Naive thymus-derived CD8-positive, alpha-beta T cell (primary cell): ENCODE results near the gene DNAJC7. TPM values are rescaled to one million over a fixed set of nuclear protein-coding genes. Genes with fewer than 3 reads are reported as not detected.

ENCODE experiments used
- ATAC-seq, 2 donors: fragments of 150-1000 bp; cut with Tn5 transposase in 1 of 2; sonication (Bioruptor Pico), chemical (Tn5 transposase) in 1 of 2; 1 replicate in 1 of 2; 2 replicates in 1 of 2; pipeline ENCODE4 v1.10.0; 2021; ENCODE audit warnings: mild to moderate bottlenecking in 2 of 2, moderate library complexity in 2 of 2
- POLR2A ChIA-PET: fragments of 350-600 bp; sonication (Branson Sonifier 250); formaldehyde crosslinking; loops from one replicate; lab custom pipeline; 2021; ENCODE audit warnings: antibody characterized with exemption; lab: Charles Lee
- DNase-seq, 10 donors: peaks; one replicate each; pipeline versions ENCODE4 v3.0.0 to v3.0.0-alpha.2; 2020 to 2022
- H3K27ac Mint-ChIP-seq, 10 donors: one replicate each; pipeline ENCODE4 v1.8.0; 2020 to 2022; ENCODE audit warnings: mild to moderate bottlenecking in 10 of 10, mixed read lengths in 10 of 10, moderate library complexity in 4 of 10, inconsistent platforms in 1 of 10
- H3K27me3 Mint-ChIP-seq, 5 donors: one replicate each; pipeline ENCODE4 v1.8.0; 2021 to 2022; ENCODE audit warnings: mixed read lengths in 5 of 5
- H3K36me3 Mint-ChIP-seq, 3 donors: one replicate each; pipeline ENCODE4 v1.8.0; 2020 to 2022; ENCODE audit warnings: mixed read lengths in 3 of 3, mild to moderate bottlenecking in 2 of 3, inconsistent platforms in 1 of 3
- H3K4me1 Mint-ChIP-seq, 4 donors: one replicate each; pipeline ENCODE4 v1.8.0; 2021 to 2022; ENCODE audit warnings: mixed read lengths in 4 of 4
- H3K4me3 Mint-ChIP-seq, 10 donors: one replicate each; pipeline ENCODE4 v1.8.0; 2020 to 2022; ENCODE audit warnings: mild to moderate bottlenecking in 10 of 10, mixed read lengths in 10 of 10, moderate library complexity in 6 of 10, inconsistent platforms in 1 of 10
- H3K9me3 Mint-ChIP-seq, 9 donors: one replicate each; pipeline ENCODE4 v1.8.0; 2020 to 2022; ENCODE audit warnings: mixed read lengths in 9 of 9, mild to moderate bottlenecking in 3 of 9, inconsistent platforms in 1 of 9, moderate library complexity in 1 of 9
- polyA plus RNA-seq, 3 donors: library from polyadenylated mRNA; unstranded; fragments of 300-500 nt; fragmentation: Illumina TruSeq; gene quantifications; one replicate each; pipeline ENCODE4 v1.2.3, GENCODE V29; 2021
- total RNA-seq, 8 experiments: library from RNA in 2 of 8; stranded (reverse) in 2 of 8; gene quantifications; one replicate each; pipeline ENCODE4 v1.2.3 and lab custom pipeline; 2021 to 2026

Gene DNAJC7
- total and polyA plus RNA-seq, 5 experiments from 2014 or later: 63.6 to 129 (median 70.1) TPM

GRCh38 chr17:41984454-41984853, 32.8 kb downstream of the DNAJC7 start:
- Mint-ChIP-seq H3K27me3 (no peaks in the 10 kb centered on the region), H3K27ac (no peak overlapping the region), H3K4me1 (no peaks in the 10 kb centered on the region), H3K36me3 (peaks cover 4 to 97% (median 27%) of the 10 kb centered on the region in 3 donors), H3K4me3 (no peak overlapping the region), H3K9me3 (no peaks in the 10 kb centered on the region)
- POLR2A ChIA-PET: no interaction called here
- ATAC-seq (no peak), DNase-seq (no peak)

GRCh38 chr17:41982026-41982760, 35.0 kb downstream of the DNAJC7 start:
- Mint-ChIP-seq H3K36me3 (peaks cover 4 to 93% (median 20%) of the 10 kb centered on the region in 3 donors), H3K9me3 (no peaks in the 10 kb centered on the region), H3K4me1 (no peaks in the 10 kb centered on the region), H3K27ac (peak overlapping the region in 5 of 10 donors; percentile 34 to 80 (median 66)), H3K4me3 (no peak overlapping the region), H3K27me3 (no peaks in the 10 kb centered on the region)
- POLR2A ChIA-PET: no interaction called here
- no peak for DNase-seq
- no peak for ATAC-seq

DNA sequence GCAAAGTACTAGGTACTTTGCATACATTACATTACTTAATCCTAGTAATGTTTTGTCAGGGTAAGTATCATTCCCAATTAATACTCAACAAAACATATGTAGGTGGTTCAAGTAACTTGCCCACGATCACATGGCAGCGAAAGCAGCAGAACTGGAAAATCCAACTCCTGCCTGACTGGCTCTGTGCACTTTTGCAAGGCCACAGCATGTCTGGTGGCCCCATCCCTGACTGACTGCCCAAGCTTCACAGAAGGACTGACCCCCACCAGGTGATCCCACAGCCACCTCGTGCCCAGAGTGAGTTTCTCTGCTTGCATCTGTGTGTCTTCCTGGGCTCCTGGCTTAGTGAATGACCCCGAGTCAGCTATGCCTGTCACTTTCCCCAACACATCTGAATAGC, 39.2 kb downstream of the DNAJC7 start:
- POLR2A ChIA-PET: interaction anchor here (1.0 to 1.1 kb wide), 2 partner anchors 10 to 11 kb away, joined by 3 to 5 read pairs; partner anchors contain the start of gene CNP
- Mint-ChIP-seq H3K4me3 (no peak overlapping the region), H3K4me1 (peaks cover 0 to 11% (median 2%) of the 10 kb centered on the region in 4 donors), H3K36me3 (peaks cover 4 to 96% (median 21%) of the 10 kb centered on the region in 3 donors), H3K27me3 (no peaks in the 10 kb centered on the region), H3K27ac (peak overlapping the region in 5 of 10 donors; percentile 25 to 80 (median 61)), H3K9me3 (no peaks in the 10 kb centered on the region)
- ATAC-seq (no peak), DNase-seq (no peak)

DNA sequence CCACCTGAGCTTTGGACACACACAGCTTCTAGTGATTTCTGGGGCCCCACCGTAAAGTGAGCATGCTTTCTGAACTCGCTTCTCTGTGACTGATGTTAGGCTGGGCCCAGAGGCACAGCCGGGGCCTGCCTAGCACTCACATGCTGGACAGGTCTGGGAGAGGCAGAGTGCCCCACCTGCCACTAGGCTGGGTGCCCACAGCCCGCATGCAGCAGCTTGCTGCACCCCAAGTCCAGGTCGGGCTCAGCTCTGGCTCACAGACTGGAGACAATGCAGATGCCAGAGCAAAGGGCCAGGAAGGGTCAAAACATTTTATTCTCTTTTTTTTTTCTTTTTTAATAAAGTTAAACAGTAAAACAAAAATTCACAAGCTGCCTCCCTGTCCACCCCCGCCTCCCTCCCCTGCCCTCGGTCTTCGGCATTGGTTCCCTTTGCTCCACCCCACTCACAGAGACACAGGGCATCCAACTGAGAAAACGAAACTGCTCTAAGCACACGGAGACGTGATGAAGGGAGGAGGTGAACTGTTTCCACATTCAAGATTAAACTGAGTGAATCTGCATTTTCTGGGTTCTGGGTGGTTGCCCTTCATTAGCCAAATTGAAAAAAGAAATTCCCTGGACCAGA, 41.0 kb downstream of the DNAJC7 start:
- Mint-ChIP-seq H3K4me1 (peaks cover 2 to 19% (median 11%) of the 10 kb centered on the region in 4 donors), H3K27me3 (no peaks in the 10 kb centered on the region), H3K27ac (peak overlapping the region in 3 of 10 donors; percentile 20 to 54 (median 41)), H3K36me3 (peaks cover 0 to 88% (median 13%) of the 10 kb centered on the region in 3 donors), H3K9me3 (no peaks in the 10 kb centered on the region), H3K4me3 (no peak overlapping the region)
- ATAC-seq (no peak), DNase-seq (no peak)
- POLR2A ChIA-PET: no interaction called here

DNA sequence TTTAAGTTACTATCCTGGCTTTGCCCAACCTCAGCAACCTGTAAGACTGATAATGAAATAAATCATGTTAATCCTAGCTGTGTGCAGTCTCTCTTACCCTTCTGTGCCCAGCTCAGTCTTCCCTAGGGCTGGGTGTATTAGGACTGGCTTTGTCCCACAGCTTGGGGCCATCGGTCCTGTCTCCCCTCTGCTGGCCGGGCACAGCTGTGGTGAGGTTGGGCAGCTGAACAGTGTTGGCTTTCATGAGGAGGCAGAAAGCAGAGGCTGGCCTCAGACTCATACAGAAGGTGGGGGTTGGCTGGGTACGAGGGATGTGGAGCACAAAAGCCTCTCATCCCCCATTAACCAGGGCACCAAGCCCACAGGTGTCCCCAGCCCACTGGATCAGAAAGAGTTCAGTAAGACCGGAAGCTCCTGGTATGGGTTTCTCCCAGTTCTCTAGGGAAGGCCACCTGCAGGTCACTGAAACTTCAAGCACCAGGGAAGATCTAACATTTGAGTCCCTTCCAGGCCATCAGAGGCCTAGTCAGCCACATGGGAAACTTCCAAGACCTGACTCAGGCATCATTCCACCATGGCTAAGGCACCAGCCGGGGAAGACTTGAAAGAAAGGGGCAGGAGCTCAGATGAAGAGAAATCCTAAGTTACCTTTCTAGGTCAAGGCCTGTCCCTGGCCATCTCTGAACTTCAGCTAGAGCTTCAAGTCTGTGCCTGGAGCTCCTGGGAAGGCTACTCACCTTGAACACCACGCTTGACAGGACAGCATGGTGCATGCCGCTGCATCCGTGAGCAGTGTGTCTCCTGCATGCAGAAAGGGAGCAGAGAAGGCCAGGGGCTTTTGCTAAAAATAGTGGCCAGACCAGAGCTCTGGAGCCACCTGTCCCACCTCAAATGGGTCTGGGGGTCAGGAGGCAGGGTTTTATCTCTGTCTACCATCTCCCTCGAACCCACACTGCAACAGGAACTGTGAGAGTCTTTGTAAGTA, 41.8 kb downstream of the DNAJC7 start:
- no peak for DNase-seq
- POLR2A ChIA-PET: no interaction called here

DNA sequence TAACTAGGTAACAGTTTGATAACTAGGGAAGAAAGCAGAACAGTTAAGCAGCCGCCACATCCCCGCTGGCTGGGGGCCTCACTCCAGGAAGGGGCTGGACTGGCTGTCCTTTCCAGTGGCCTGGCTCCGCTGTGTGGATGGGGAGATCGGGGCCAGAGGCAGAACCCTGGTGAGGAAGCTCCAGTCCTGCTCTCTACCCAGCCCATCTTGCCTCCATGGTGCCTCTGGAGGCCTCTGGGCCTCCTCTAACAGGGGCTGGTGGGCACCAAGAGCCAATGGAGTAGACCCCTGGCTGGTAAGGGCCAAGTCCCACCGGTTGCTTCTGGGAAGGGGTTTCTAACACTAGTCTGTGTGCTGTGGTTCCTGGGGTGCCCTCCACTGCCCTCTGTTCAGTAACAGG, 42.6 kb downstream of the DNAJC7 start:
- POLR2A ChIA-PET: no interaction called here
- Mint-ChIP-seq H3K9me3 (no peaks in the 10 kb centered on the region), H3K4me1 (peaks cover 2 to 28% (median 21%) of the 10 kb centered on the region in 4 donors), H3K27ac (peak overlapping the region in 4 of 10 donors; percentile 22 to 69 (median 48)), H3K4me3 (no peak overlapping the region), H3K27me3 (no peaks in the 10 kb centered on the region), H3K36me3 (peaks cover 0 to 74% (median 10%) of the 10 kb centered on the region in 3 donors)
- DNase-seq: no peak
- no peak for ATAC-seq

More for the DNA sequence above, 41.8 kb downstream of the DNAJC7 start:
- ATAC-seq: no peak
- Mint-ChIP-seq H3K9me3 (no peaks in the 10 kb centered on the region), H3K4me1 (peaks cover 2 to 27% (median 19%) of the 10 kb centered on the region in 4 donors), H3K27ac (peak overlapping the region in 4 of 10 donors; percentile 7 to 69 (median 28)), H3K27me3 (no peaks in the 10 kb centered on the region), H3K4me3 (no peak overlapping the region), H3K36me3 (peaks cover 0 to 82% (median 10%) of the 10 kb centered on the region in 3 donors)

- H3K4me3 Mint-ChIP-seq: peak overlapping the region in 1 of 10 donors; percentile 10
- peaks cover 2 to 33% (median 24%) of the 10 kb centered on the region in 4 donors for H3K4me1 Mint-ChIP-seq
- no peak for DNase-seq
- no peaks in the 10 kb centered on the region for H3K9me3 Mint-ChIP-seq
- peaks cover 0 to 71% (median 10%) of the 10 kb centered on the region in 3 donors for H3K36me3 Mint-ChIP-seq
- POLR2A ChIA-PET: interaction anchor here (0.7 kb wide), 1 partner anchor 431 kb away, joined by 6 read pairs; no protein-coding TSS in a partner anchor
- no peak for ATAC-seq
- H3K27ac Mint-ChIP-seq: peak overlapping the region in 3 of 10 donors; percentile 19 to 62 (median 22)
- H3K27me3 Mint-ChIP-seq: no peaks in the 10 kb centered on the region
These were observed 43.2 kb downstream of the DNAJC7 start for GRCh38 chr17:41974031-41974430.

- POLR2A ChIA-PET: no interaction called here
- Mint-ChIP-seq H3K4me1 (peaks cover 2 to 38% (median 30%) of the 10 kb centered on the region in 4 donors), H3K27ac (peak overlapping the region in 5 of 10 donors; percentile 15 to 59 (median 51)), H3K36me3 (peaks cover 0 to 66% (median 10%) of the 10 kb centered on the region in 3 donors), H3K9me3 (no peaks in the 10 kb centered on the region), H3K27me3 (no peaks in the 10 kb centered on the region), H3K4me3 (no peak overlapping the region)
- ATAC-seq: no peak
- no peak for DNase-seq
These were observed 43.8 kb downstream of the DNAJC7 start for GRCh38 chr17:41973408-41973811.

DNA sequence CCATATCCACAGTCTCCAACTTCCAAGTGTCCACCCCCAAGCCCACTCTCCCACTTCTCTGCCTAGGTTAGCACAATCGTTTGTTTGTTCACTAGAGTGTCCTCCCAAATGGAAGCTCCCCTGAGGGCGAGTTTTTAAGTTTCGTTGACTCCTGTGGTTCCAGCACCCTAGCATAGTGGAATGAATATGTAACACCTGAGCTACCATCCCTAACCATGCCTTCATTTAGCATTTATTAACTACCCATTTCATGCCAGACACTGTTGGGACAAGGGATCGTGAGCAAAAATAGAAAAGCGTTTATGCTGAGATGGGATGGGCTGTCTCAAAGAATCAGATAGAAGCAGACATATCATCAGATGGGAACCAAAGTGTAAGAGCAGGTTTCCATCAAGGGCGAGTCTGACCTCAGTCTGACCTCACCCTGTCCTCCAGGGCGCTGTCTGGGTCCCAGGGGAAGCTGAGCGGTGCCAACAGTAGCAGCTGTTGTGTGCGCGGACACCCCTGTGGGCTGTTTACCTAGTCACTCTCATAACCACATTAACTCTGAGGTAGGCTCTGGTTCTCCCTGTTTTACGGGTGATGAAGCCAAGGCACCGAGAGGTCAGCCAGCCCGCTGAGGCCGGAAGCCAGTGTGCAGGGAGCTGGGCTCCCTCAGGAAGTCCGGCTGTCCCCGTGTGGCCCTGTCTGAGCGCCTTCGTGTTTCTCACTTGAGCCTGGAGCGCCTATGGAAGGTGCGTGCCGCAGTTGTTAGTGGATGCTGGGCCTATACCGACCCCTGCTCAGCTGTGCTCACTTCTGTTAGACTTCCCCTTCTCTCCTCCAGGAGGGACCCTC, 44.5 kb downstream of the DNAJC7 start:
- Mint-ChIP-seq H3K27me3 (no peaks in the 10 kb centered on the region), H3K9me3 (no peaks in the 10 kb centered on the region), H3K27ac (peak overlapping the region in 6 of 10 donors; percentile 29 to 87 (median 66)), H3K4me3 (peak overlapping the region in 1 of 10 donors; percentile 45), H3K36me3 (peaks cover 0 to 60% (median 10%) of the 10 kb centered on the region in 3 donors), H3K4me1 (peaks cover 6 to 44% (median 36%) of the 10 kb centered on the region in 4 donors)
- POLR2A ChIA-PET: interaction anchor here (0.6 kb wide), 1 partner anchor 42 kb away, joined by 3 read pairs; no protein-coding TSS in a partner anchor
- ATAC-seq: no peak
- no peak for DNase-seq

- ATAC-seq: no peak
- DNase-seq: no peak
- Mint-ChIP-seq H3K36me3 (peaks cover 0 to 51% (median 10%) of the 10 kb centered on the region in 3 donors), H3K4me3 (no peak overlapping the region), H3K27me3 (no peaks in the 10 kb centered on the region), H3K9me3 (no peaks in the 10 kb centered on the region), H3K4me1 (peaks cover 6 to 51% (median 42%) of the 10 kb centered on the region in 4 donors), H3K27ac (peak overlapping the region in 5 of 10 donors; percentile 29 to 87 (median 74))
- POLR2A ChIA-PET: interaction anchor here (0.6 to 0.7 kb wide), 2 partner anchors 9 to 43 kb away, joined by 3 to 4 read pairs; no protein-coding TSS in a partner anchor
These were observed 45.3 kb downstream of the DNAJC7 start for GRCh38 chr17:41971721-41972523.
